Suppressor macrophage treated with lipopolysaccharide for 4 hours (primary cell): ENCODE data around the gene AKR7A2.

ENCODE experiments used
- DNase-seq: peaks from one replicate; pipeline ENCODE4 v3.0.0-alpha.2; 2020

AKR7A2 gene

GRCh38 chr1:19311931-19312781 is at the start of gene AKR7A2, which contains the start of gene SLC66A1:
Gene AKR7A2, minus strand, starts transcription at chr1:19312144. Its CDS starts 20 bp downstream, at chr1:19312124.
Gene SLC66A1, plus strand, starts transcription at chr1:19312326. Its CDS starts 5,352 bp downstream, at chr1:19317678.
- DNase-seq: peak; percentile 99

- no peak for DNase-seq
Observed at GRCh38 chr1:19360843-19361610, 49.1 kb upstream of the AKR7A2 start.

- DNase-seq: no peak
Observed at GRCh38 chr1:19360432-19360831, 48.5 kb upstream of the AKR7A2 start.

- DNase-seq: no peak
Observed at GRCh38 chr1:19360016-19360415, 48.1 kb upstream of the AKR7A2 start.

GRCh38 chr1:19359357-19359756 is 47.4 kb upstream of the AKR7A2 start:
- no peak for DNase-seq

GRCh38 chr1:19358710-19359109 is 46.8 kb upstream of the AKR7A2 start:
- no peak for DNase-seq

GRCh38 chr1:19357299-19357986 is 45.5 kb upstream of the AKR7A2 start:
- no peak for DNase-seq

GRCh38 chr1:19356266-19356665 is 44.3 kb upstream of the AKR7A2 start:
- DNase-seq: no peak

- no peak for DNase-seq
Observed at GRCh38 chr1:19354531-19354981, 42.6 kb upstream of the AKR7A2 start.

GRCh38 chr1:19353596-19353995 is 41.7 kb upstream of the AKR7A2 start:
- no peak for DNase-seq

GRCh38 chr1:19352839-19353238 is 40.9 kb upstream of the AKR7A2 start:
- no peak for DNase-seq

- no peak for DNase-seq
Observed at GRCh38 chr1:19351873-19352272, 39.9 kb upstream of the AKR7A2 start.

- DNase-seq: no peak
Observed at GRCh38 chr1:19350566-19350965, 38.6 kb upstream of the AKR7A2 start.

GRCh38 chr1:19349999-19350398 is 38.1 kb upstream of the AKR7A2 start:
- no peak for DNase-seq

GRCh38 chr1:19348441-19349198 is 36.7 kb upstream of the AKR7A2 start:
- no peak for DNase-seq

- DNase-seq: peak; percentile 12
Observed at GRCh38 chr1:19347533-19348172, 35.7 kb upstream of the AKR7A2 start.

GRCh38 chr1:19346026-19346425 is 34.1 kb upstream of the AKR7A2 start:
- DNase-seq: peak; percentile 42

- DNase-seq: no peak
Observed at GRCh38 chr1:19345391-19345790, 33.4 kb upstream of the AKR7A2 start.

- no peak for DNase-seq
Observed at GRCh38 chr1:19344831-19345230, 32.9 kb upstream of the AKR7A2 start.

GRCh38 chr1:19344372-19344810 is 32.4 kb upstream of the AKR7A2 start:
- peak; percentile 27 for DNase-seq

- no peak for DNase-seq
Observed at GRCh38 chr1:19343617-19344350, 31.8 kb upstream of the AKR7A2 start.
